A549 (cell line): Measurements from ENCODE around the gene DNMT3A.

Experiments
- CTCF ChIP-seq: fragments of >200 bp; sonication (Bioruptor Twin); formaldehyde crosslinking; IDR thresholded peaks from 3 replicates; pipeline ENCODE4 v1.5.1; 2016
- PHF8 ChIP-seq: fragments of 200-600 bp; sonication (generic); IDR thresholded peaks from 2 replicates; pipeline ENCODE4 v1.6.1; 2016; ENCODE audit warnings: low read depth, mild to moderate bottlenecking, antibody characterized with exemption, moderate library complexity, borderline replicate concordance
- POLR2A ChIP-seq: IDR thresholded peaks from 2 replicates; pipeline ENCODE4 v1.6.1; 2012; ENCODE audit warnings: mild to moderate bottlenecking, low read length
- RAD21 ChIP-seq, 2 experiments: fragments of >200 bp in 1 of 2; sonication (Bioruptor Twin) in 1 of 2; formaldehyde crosslinking in 1 of 2; IDR thresholded peaks in 1 of 2; conservative IDR thresholded peaks in 1 of 2; 2 replicates in 1 of 2; 3 replicates in 1 of 2; pipeline ENCODE4 v1.6.1; 2012 to 2018; ENCODE audit warnings: inconsistent platforms in 1 of 2
- RARB ChIP-seq: fragments of 250-450 bp; sonication (Bioruptor Pico); IDR thresholded peaks from 2 replicates; pipeline ENCODE4 v1.8.0; 2021; ENCODE audit warnings: mild to moderate bottlenecking, moderate library complexity
- ZC3H11A ChIP-seq: fragments of 450-650 bp; IDR thresholded peaks from 2 replicates; pipeline ENCODE4 v1.6.1; 2014; ENCODE audit warnings: antibody characterized with exemption, mild to moderate bottlenecking

- TF ChIP-seq RAD21 (conservative IDR thresholded peaks at IDR 0.05 in 1 of 2, IDR thresholded peaks at IDR 0.05 in 1 of 2) (no peak), POLR2A (no peak), RARB (CRISPR knock-in tag) (no peak), CTCF (no peak), PHF8 (no peak), ZC3H11A (no peak)
Observed at GRCh38 chr2:25310965-25311864, 30.5 kb downstream of the DNMT3A start.
